DOHH2 (cell line): ENCODE data around the gene SRSF2.
"Not testable (repeated sequence)": the region's sequence is repeated elsewhere in the genome, so short reads cannot be mapped to it uniquely, and the experiment has no call there.

ENCODE experiments used
- H3F3A ChIP-seq: fragments of 200-600 bp; sonication (generic), shearing (Covaris generic); 2 replicates; pipeline ENCODE4 v1.6.0; 2016; ENCODE audit warnings: antibody characterized with exemption, mild to moderate bottlenecking; ENCODE audit not compliant: control insufficient read depth, insufficient read depth
- H3K27ac ChIP-seq: fragments of 200-600 bp; sonication (generic); 2 replicates; pipeline ENCODE4 v1.5.1; 2014; ENCODE audit warnings: low read depth, mild to moderate bottlenecking, low read length, moderate library complexity
- H3K27me3 ChIP-seq: fragments of 200-600 bp; sonication (generic); 2 replicates; pipeline ENCODE4 v1.6.1; 2014; ENCODE audit warnings: mild to moderate bottlenecking, low read length, mixed read lengths; ENCODE audit not compliant: control insufficient read depth
- H3K36me3 ChIP-seq: fragments of 200-600 bp; sonication (generic); 2 replicates; pipeline ENCODE4 v1.6.1; 2014; ENCODE audit warnings: mild to moderate bottlenecking, low read length, moderate library complexity, mixed read lengths; ENCODE audit not compliant: control insufficient read depth
- H3K4me1 ChIP-seq: fragments of 200-600 bp; sonication (generic); 2 replicates; pipeline ENCODE4 v1.6.1; 2014; ENCODE audit warnings: mild to moderate bottlenecking, low read length, mixed read lengths; ENCODE audit not compliant: control insufficient read depth
- H3K4me2 ChIP-seq: fragments of 200-600 bp; sonication (generic); 2 replicates; pipeline ENCODE4 v1.6.0; 2014; ENCODE audit warnings: mild to moderate bottlenecking, low read length, moderate library complexity
- H3K4me3 ChIP-seq: fragments of 200-600 bp; sonication (generic); 2 replicates; pipeline ENCODE4 v1.5.1; 2014; ENCODE audit warnings: mild to moderate bottlenecking, low read length, mixed read lengths
- H3K79me2 ChIP-seq: fragments of 200-600 bp; sonication (generic); 2 replicates; pipeline ENCODE4 v1.6.1; 2014; ENCODE audit warnings: mild to moderate bottlenecking, low read length, mixed read lengths; ENCODE audit not compliant: control insufficient read depth
- H3K9me2 ChIP-seq: fragments of 200-600 bp; sonication (generic); replicated peaks from 2 replicates; pipeline ENCODE4 v1.6.1; 2014; ENCODE audit warnings: mild to moderate bottlenecking, low read length, mixed read lengths; ENCODE audit not compliant: control insufficient read depth
- H3K9me3 ChIP-seq: fragments of 200-600 bp; sonication (generic); 2 replicates; pipeline ENCODE4 v1.6.1; 2014; ENCODE audit warnings: antibody characterized with exemption, low read length, mixed read lengths; ENCODE audit not compliant: control insufficient read depth, insufficient read depth
- H4K20me1 ChIP-seq: fragments of 200-600 bp; sonication (generic); 2 replicates; pipeline ENCODE4 v1.6.0; 2014; ENCODE audit warnings: low read depth, mild to moderate bottlenecking, antibody characterized with exemption, low read length, moderate library complexity; ENCODE audit not compliant: control insufficient read depth, insufficient read depth
- CTCF ChIP-seq: fragments of 200-600 bp; sonication (generic); IDR thresholded peaks from one replicate; pipeline ENCODE4 v1.5.1; 2014; ENCODE audit warnings: antibody characterized with exemption, mild to moderate bottlenecking, low read depth, low read length; ENCODE audit not compliant: poor library complexity, severe bottlenecking
- EZH2phosphoT487 ChIP-seq: fragments of 200-600 bp; sonication (generic); IDR thresholded peaks from 2 replicates; pipeline ENCODE4 v1.6.1; 2017; ENCODE audit warnings: borderline replicate concordance, mild to moderate bottlenecking, antibody characterized with exemption, low read length, moderate library complexity, mixed read lengths

SRSF2 gene

GRCh38 chr17:76723812-76724211, 13.3 kb downstream of the SRSF2 start:
- no peak for TF ChIP-seq EZH2phosphoT487
- TF ChIP-seq CTCF, result no peak
- 0 out of 2 replicates have a peak, but pooled peaks cover 3% of the 10 kb centered on the region for H4K20me1 ChIP-seq
- peaks cover 84% of the 10 kb centered on the region for H3K36me3 ChIP-seq
- H3K79me2 ChIP-seq, result peaks cover 59% of the 10 kb centered on the region
- H3K4me2 ChIP-seq, result no peak overlapping the region; the same call in 1 of the 2 replicates
- H3K9me3 ChIP-seq, result no peaks in the 10 kb centered on the region
- H3K4me1 ChIP-seq, result peaks cover 24% of the 10 kb centered on the region
- H3K27me3 ChIP-seq, result no peaks in the 10 kb centered on the region
- H3K27ac ChIP-seq, result no peak overlapping the region
- no peaks in the 10 kb centered on the region for H3K9me2 ChIP-seq
- H3F3A ChIP-seq, result peaks cover 7% of the 10 kb centered on the region; the same call in 1 of the 2 replicates
- no peak overlapping the region for H3K4me3 ChIP-seq

GRCh38 chr17:76722977-76723376, 14.2 kb downstream of the SRSF2 start:
- not testable (repeated sequence) for H3K4me2 ChIP-seq, H3K27ac ChIP-seq, H3K9me2 ChIP-seq, H3K27me3 ChIP-seq, H3K4me3 ChIP-seq, H3K9me3 ChIP-seq, H3F3A ChIP-seq, H4K20me1 ChIP-seq
- peaks cover 51% of the 10 kb centered on the region for H3K79me2 ChIP-seq
- peaks cover 84% of the 10 kb centered on the region for H3K36me3 ChIP-seq
- H3K4me1 ChIP-seq, result peaks cover 17% of the 10 kb centered on the region

- H3F3A ChIP-seq, result no peaks in the 10 kb centered on the region; the same call in 1 of the 2 replicates
- no peak overlapping the region for H3K4me3 ChIP-seq
- no peaks in the 10 kb centered on the region for H3K9me2 ChIP-seq
- no peak overlapping the region for H3K27ac ChIP-seq
- 0 out of 2 replicates have a peak, but pooled peaks cover 3% of the 10 kb centered on the region for H4K20me1 ChIP-seq
- no peak overlapping the region for H3K4me2 ChIP-seq
- no peaks in the 10 kb centered on the region for H3K9me3 ChIP-seq
- peaks cover 13% of the 10 kb centered on the region for H3K4me1 ChIP-seq
- H3K79me2 ChIP-seq, result peaks cover 44% of the 10 kb centered on the region
- peaks cover 80% of the 10 kb centered on the region for H3K36me3 ChIP-seq
- no peaks in the 10 kb centered on the region for H3K27me3 ChIP-seq
- TF ChIP-seq CTCF (no peak), EZH2phosphoT487 (no peak)
These were observed 14.9 kb downstream of the SRSF2 start for GRCh38 chr17:76722279-76722678.

- Histone ChIP-seq H3K4me1 (peaks cover 13% of the 10 kb centered on the region), H3K4me2 (no peak overlapping the region), H3F3A (no peaks in the 10 kb centered on the region; the same call in 1 of the 2 replicates), H3K9me2 (no peaks in the 10 kb centered on the region), H3K27ac (no peak overlapping the region), H4K20me1 (0 out of 2 replicates have a peak, but pooled peaks cover 3% of the 10 kb centered on the region), H3K79me2 (peaks cover 38% of the 10 kb centered on the region), H3K36me3 (peaks cover 83% of the 10 kb centered on the region), H3K27me3 (no peaks in the 10 kb centered on the region), H3K4me3 (no peak overlapping the region), H3K9me3 (no peaks in the 10 kb centered on the region)
- TF ChIP-seq EZH2phosphoT487 (no peak), CTCF (no peak)
These were observed 15.7 kb downstream of the SRSF2 start for GRCh38 chr17:76721463-76721862.
